HG03175 (cell line): ENCODE data around the gene AKAP11.

Experiments used
- ATAC-seq: cut with Tn5 transposase; IDR thresholded peaks from one replicate; pipeline ENCODE4 v1.9.1; 2021; ENCODE audit warnings: mild to moderate bottlenecking, moderate library complexity; ENCODE audit not compliant: unreplicated experiment

The AKAP11 gene

DNA sequence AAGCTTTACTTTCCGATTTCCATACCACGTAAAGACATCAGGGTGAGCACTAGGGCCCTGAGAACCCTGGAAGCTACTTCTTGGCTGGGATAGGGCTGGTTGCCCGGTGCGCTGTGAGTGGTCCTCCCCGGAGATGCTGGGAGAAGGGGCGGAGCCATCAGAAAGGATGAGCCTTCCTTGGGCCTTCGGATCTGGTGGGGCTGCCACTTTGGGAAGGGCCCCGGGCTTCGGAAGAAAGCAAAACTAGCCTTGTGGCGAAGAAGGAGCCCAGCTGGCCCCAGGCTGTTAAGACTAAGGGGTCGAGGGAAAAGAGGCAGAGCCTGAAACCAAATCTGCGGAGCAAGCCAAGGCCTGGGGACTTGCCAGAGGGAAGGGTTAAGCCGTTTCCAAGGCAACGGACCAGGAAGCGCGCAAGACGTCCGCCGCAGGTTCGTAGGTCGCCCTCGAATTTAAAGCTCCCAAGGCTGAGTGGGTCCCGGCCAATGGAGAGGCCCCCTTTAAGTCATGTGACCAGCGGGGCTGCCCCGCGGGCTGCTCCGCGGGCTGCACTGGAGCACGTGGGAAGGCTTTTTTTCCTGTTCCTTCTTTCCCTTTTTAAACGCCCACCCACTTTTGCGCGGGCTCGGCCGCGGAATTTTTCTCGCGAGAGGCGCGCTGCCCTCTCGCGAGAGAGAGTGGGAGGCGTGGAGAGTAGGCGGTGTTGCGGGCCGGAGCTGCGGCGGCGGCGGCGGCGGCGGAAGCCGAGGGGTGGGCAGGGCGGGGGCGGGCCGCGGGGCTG is 426 bp upstream of the AKAP11 start:
- peak; percentile 81 for ATAC-seq

DNA sequence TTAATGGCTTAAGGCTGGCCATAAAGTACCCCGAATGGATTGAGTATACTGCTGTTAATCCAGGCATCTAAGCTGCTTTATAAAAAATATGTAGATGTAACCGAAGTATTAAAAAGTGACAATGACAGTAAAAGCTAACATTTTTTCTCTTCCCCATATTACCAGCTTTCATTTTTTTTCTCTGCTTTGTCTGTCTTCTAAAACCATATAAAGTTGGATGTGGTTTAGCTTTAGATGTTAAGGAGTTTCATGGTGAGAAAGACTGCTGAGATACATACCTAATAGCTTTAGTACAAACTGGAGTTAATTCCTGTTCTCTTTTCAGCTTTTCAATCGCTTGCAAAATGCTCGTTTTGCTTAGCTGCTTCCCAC is 838 bp downstream of the AKAP11 start:
- ATAC-seq, result no peak

GRCh38 chr13:42274386-42275097 is 2.6 kb downstream of the AKAP11 start:
- no peak for ATAC-seq

DNA sequence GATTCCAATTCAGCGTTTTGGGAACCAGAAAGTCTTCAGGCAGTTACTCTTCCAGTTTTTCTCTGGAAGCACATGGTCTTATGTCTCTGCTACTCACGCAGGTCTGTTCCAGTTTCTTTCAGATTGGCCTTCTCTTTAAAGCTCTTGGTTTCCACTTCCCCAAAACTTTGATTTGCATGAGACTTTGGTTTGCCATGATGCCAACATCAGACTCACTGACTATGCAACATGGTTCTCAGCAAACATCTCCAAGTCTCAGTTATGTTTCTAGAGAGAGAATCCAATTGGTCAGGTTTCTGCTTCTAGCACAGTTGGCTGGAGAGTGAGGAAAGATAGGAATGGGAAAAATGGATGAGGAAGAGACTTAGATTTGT is 3.1 kb downstream of the AKAP11 start:
- peak; percentile 36 for ATAC-seq

DNA sequence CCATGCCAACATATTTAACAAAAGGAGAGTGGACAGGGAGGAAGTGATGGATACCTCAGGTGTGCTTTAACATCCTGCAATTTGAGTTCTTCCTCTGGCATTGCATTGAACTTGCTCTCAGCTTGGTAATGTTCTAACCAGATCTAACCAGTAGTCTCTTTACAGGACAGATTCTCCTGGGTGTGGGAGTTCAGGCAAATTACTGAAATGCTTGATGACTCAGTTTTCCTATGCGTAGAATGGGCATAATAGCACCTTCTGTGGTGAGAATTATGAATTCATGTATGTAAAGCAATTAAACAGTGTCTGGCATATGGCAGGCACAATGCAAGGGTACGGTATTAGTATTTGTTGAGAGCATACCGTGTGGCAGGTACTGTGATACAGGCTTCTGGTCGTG is 3.6 kb downstream of the AKAP11 start:
- no peak for ATAC-seq

DNA sequence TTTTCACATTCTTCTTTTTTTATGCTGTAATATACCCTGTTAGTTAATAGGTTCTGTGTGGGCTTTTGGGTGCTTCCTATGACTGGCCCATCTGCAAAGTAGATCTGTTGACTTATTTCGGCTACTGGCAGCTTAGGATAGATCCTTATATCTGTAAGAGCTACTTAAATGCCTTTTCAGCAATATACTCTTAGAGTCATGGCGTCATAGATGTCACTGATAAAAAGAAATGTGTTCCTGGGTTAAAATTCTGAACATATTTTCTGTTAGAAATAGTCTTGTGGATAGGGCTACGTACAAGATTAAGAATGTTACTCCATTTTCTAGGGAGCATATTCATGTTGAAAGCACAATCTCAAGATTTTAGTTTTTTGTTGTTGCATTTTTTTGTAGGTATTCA is 4.7 kb downstream of the AKAP11 start:
- no peak for ATAC-seq

DNA sequence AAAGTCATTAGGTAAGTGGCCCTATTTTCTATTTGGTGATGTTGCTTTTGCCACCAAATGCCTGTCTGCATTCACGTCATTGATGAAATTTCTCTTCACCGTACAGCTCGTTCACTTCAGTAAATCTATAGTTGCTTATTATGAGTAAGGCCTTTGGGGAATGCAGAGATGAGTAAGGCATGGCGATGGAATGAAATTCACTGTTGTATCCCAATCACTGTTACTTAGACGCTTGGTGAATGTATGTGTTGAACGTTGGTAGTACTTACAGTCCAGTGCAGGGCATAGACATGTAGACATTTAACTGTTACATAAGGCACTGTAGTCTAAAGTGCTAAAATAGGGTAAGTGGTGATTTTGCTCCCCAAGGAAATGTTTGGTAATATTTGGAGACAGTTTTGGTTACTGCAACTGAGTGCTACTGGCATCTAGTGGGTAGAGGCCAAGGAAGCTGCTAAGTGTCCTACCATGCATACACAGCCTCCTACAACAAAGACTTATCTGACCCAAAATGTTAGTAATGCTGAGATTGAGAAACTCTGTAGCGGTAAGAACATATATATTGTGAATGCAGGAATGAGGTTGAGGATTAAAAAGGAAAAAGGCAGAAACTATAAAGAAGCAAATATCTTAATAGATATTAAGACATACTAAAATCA is 5.8 kb downstream of the AKAP11 start:
- no peak for ATAC-seq

DNA sequence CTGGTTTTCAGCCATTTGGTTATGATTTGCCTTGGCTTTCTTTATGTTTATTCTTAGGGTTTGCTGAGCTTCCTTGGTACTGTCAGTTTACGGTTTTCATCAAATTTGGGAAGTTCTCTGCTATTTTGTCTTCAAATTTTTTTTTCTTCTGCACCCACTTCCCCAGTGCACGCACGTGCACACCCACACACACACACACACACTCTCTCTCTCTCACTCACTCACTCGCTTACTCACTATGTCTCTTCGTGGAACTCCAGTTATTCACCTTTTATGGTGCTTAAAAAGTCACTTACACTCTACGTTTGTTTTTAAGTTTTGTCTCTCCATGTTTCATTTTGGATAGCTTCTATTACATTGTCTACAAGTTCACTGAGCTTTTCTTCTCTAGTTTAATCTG is 7.1 kb downstream of the AKAP11 start:
- ATAC-seq, result no peak

GRCh38 chr13:42279986-42280385 is 8.0 kb downstream of the AKAP11 start:
- no peak for ATAC-seq

GRCh38 chr13:42280537-42280936 is 8.6 kb downstream of the AKAP11 start:
- ATAC-seq, result no peak

DNA sequence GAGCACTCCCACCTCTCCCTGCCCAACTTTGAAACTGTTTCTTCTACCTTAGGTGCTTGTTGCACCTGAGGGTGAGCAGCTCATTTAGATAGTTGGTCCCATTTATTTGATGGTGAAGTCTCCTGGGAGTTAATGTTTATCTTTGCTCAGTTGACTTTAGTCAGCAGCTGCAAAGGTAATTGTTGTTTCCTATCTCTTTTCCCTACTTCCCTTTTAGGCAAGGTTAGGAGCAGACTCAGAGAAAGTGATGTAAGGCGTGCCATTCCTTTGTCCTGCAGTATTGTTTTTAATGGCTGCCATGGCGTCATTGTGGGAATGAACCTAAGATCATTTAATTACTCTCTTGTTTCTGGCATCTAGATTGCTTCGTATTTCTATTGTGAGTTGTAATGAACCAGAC is 11.6 kb downstream of the AKAP11 start:
- ATAC-seq, result no peak

GRCh38 chr13:42284068-42284467 is 12.1 kb downstream of the AKAP11 start:
- ATAC-seq, result no peak

DNA sequence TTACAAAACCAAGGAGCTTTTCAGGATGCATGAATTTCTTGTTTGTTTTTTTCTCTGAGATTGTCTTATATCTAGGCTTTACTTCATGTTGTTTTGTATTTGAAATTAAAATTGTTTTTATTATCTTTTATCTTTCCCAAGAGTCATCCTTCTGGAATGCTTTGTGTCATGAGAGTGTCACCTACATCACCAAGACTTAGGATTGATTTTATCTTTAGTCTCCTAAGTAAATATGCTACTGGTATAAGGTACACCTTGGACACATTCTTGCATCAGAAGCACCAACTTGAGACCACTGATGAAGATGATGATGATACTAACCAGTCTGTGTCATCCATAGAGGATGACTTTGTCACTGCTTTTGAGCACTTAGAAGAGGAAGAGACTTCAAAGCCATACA is 26.4 kb downstream of the AKAP11 start:
- no peak for ATAC-seq

DNA sequence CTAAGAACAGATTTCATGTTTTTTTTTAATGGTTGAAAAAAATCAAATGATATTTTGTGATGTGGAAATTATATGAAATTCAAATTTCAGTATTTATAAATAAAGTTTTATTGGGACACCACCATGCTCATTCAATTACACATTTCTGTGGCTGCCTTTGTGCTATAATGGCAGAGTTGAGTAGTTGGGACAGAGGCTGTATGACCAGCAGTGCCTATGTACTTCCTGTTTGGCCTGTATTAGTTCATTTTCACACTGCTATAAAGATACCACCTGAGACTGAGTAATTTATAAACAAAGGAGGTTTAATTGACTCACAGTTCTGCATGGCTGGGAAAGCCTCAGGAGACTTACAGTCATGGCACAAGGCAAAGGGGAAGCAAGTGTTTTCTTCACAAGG is 33.6 kb downstream of the AKAP11 start:
- no peak for ATAC-seq

GRCh38 chr13:42307461-42307860 is 35.5 kb downstream of the AKAP11 start:
- ATAC-seq, result no peak

DNA sequence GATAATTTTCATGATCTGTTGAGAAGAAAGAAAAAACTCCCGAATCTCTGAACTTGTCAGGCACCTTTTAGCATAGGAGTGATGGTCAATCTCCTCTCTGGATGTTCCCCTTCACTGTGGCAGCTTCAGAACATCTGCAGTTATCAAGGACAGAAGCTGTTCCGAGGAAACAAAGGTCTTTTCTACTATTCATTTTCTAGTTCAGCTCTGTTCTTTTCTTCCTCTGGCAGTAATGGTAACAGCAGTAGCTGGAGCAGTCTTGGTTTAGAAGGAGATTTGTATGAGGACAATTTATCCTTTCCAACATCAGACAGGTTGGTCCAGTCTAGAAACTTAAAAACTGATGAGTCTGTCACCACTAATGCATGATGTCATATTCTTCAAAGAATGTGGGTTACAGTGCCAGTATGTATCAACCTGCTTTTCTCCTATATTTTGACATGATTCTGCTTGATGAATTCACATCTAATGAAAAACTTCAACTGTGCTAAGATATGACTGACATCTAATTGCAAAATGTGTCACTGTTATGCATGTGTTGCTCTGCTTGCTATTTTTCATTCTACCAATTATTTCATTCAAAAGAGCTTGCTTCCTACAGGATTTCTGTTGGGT is 41.0 kb downstream of the AKAP11 start:
- ATAC-seq, result no peak

- ATAC-seq, result no peak
Measured at GRCh38 chr13:42318570-42318969, 46.6 kb downstream of the AKAP11 start.

DNA sequence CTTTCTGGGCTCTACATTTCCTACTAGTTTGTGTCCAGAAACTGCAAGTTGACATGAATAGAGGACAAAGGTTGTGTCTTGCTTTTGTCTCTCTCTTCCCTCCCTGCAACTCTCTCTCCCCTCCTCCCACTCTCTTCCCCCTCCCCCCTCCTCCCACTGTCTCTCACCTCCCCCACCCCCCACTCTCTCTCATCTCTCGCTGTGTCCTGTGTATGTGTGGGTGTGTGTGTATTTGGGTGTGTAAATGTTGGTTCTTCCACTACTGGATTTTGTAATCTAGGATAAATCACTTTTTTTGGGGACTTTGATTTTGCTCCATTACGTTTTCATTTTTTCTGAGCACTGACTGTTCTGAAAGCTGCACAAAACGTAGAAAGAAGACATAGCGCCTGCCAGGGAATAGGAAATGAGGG is 48.4 kb downstream of the AKAP11 start:
- no peak for ATAC-seq

- ATAC-seq, result no peak
Measured at GRCh38 chr13:42322806-42323205, 50.9 kb downstream of the AKAP11 start.

DNA sequence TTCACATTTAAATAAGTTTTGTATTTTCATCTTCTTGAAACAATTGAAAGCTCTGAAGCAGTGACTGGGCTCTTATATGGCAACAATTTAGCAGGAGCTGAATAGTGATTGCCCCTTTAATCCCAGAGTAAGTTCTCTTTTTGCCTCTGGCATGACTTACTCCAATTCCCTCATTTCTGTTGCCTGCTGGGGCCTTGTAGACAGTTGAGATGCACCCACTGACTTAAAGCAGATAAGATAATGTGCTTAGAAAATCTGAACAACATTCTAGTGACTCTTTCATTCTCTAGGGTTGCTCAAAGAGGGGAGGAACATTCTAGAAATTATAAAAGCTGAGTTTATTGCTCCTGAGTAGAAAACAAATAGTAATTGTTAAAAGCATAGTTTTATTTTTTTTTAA is 52.8 kb downstream of the AKAP11 start:
- ATAC-seq, result no peak

DNA sequence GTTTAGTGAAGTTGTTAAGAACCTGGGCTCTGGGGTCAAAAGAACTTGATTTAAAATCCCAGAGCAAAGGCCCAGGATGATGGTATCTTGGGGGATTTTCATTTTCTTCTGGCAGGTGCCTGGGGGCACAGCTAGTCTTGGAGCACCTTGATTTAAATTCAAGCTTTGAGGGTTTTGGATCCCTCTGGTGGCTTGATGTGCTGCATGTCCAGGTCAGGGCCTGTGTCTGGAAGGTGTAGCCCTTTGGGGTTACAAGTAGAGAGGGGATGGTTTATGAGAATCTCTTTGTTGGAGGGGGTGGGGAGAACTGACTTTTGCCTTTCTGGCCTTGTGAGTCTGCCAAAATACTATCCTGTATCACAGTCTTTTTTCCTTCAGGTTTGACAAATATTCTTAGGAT is 55.8 kb downstream of the AKAP11 start:
- no peak for ATAC-seq

DNA sequence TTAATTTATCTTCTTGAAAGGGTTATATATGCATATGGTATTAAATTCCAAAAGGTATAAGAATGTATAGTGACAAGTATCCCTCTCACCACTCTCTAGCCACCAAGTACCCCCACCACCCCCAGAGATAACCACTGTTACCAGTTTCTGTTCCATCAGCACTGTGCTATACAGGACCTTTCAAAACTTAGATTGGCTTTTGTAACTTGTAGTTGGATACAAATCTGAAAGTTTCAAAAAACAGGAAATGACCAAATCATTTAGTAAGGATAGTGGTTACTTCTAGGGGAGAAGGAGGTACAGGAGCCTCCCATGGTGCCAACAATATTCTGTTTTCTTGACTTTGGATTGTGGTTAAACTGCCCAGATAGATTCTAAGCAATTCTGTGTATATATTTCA is 56.7 kb downstream of the AKAP11 start:
- ATAC-seq, result no peak
